Pulmonary artery endothelial cell (primary cell): ENCODE results near the gene NAA30. TPM values are rescaled to one million over a fixed set of nuclear protein-coding genes. Genes with fewer than 3 reads are reported as not detected.

Experiments
- total RNA-seq: library from RNA; depleted of rRNA; stranded (reverse); fragments of >200 nt; gene quantifications from 2 replicates; pipeline ENCODE4 v1.2.3, GENCODE V29; 2014

NAA30 gene
- total RNA-seq, 1 donor from 2014 or later: 25.5 TPM

Other genes starting within 250 kb of the NAA30 start
- gene EXOC5, start 121.7 kb upstream of the NAA30 start, total RNA-seq: 69.6 and 107 TPM in 2 replicates
- gene AP5M1, start 121.6 kb upstream of the NAA30 start, total RNA-seq: 25.1 and 37.2 TPM in 2 replicates
- not detected in 2 replicates for gene CCDC198, start 103.3 kb downstream of the NAA30 start, total RNA-seq